Uterus (tissue), 2 donors: ENCODE results near the gene SLC38A5.

Experiments used
- CTCF ChIP-seq, 4 experiments: fragments of 200-600 bp in 2 of 4; fragments of 450-650 bp in 2 of 4; sonication (generic) in 2 of 4; IDR thresholded peaks; one replicate each; pipeline ENCODE4 v1.5.1; 2016 to 2019; ENCODE audit warnings: antibody characterized with exemption in 4 of 4, mild to moderate bottlenecking in 2 of 4, moderate library complexity in 1 of 4
- POLR2A ChIP-seq, 2 donors: fragments of 450-650 bp; IDR thresholded peaks; one replicate each; pipeline ENCODE4 v1.6.1; 2016; ENCODE audit warnings: antibody characterized with exemption in 2 of 2, mild to moderate bottlenecking in 1 of 2, moderate library complexity in 1 of 2

GRCh38 chrX:48511560-48511959 is 41.5 kb upstream of the SLC38A5 start:
- TF ChIP-seq CTCF (IDR thresholded peaks at IDR 0.05) = no peak
- TF ChIP-seq POLR2A (IDR thresholded peaks at IDR 0.05) = no peak
